HG03442 (cell line): ENCODE data around the gene TOM1.

Experiments used
- ATAC-seq: cut with Tn5 transposase; IDR thresholded peaks from one replicate; pipeline ENCODE4 v1.9.1; 2021; ENCODE audit warnings: mild to moderate bottlenecking, moderate library complexity; ENCODE audit not compliant: unreplicated experiment

The TOM1 gene

DNA sequence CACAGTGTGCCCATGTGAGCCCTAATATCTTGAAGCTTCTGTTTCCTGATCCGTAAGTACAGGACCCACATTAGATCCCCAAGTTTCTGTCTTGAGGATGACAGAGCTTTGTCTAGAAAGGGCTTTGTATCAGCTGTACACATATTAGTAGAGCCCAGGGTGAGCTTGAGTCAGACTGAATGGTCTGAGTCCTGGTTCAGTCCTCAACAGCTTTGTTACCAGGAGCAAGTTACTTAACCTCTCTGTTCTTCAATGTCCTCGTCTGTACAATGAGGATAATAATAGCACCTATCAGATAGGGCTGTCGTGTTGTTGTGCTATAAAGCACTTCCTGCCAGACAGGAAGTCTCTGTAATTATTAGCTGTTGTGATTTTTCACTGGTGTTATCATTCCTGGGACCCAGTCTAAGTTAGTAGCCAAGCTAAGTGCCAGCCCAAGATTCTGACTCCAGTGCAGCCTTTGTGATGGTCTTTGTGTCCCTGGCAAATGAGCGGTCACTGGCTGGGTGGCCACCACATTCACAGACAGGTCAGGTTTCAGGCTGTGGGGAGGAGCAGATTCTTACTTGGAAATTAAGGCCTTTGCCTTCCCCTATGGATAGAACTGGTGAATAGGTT lies 6.8 kb downstream of the TOM1 start:
- ATAC-seq: no peak

DNA sequence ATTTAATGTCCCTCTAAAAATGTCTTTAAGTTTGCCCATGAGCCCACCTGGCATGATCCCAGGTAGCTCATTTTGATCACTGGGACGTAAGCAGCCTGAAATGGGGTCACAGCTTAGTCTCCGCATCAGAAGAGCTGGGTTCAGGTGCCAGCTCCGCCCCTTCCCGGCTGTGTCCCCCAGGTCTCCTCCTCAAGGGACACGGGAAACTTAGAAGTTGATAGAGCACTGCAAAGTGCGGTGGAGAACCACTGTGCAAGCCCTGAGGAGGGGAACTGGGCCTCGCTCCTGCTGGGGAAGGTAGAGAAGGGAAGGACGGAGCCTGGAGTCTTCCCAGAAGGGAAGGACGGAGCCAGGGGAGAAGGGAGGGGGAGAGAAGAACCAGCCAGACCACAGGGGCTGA lies 7.7 kb downstream of the TOM1 start:
- no peak for ATAC-seq

DNA sequence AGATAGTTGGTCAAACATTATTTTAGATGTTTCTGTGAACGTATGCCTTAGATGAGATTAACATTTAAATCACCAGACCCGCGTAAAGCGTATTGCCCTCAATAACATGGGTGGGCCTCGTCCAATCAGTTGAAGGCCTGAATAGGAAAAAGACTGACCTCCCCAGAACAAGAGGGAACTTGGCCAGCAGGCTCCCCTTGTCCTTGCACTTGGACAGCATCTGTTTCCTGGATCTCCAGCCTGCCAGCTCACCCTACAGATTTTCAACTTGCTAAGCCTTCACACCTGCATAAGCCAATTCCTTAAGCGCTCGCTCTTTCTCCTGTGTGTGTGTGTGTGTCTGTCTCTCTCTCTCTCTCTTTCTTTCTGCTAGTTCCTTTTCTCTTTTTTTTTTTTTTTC lies 8.2 kb downstream of the TOM1 start:
- no peak for ATAC-seq

- peak; percentile 36 for ATAC-seq
Measured at GRCh38 chr22:35308480-35309021, 8.9 kb downstream of the TOM1 start.

DNA sequence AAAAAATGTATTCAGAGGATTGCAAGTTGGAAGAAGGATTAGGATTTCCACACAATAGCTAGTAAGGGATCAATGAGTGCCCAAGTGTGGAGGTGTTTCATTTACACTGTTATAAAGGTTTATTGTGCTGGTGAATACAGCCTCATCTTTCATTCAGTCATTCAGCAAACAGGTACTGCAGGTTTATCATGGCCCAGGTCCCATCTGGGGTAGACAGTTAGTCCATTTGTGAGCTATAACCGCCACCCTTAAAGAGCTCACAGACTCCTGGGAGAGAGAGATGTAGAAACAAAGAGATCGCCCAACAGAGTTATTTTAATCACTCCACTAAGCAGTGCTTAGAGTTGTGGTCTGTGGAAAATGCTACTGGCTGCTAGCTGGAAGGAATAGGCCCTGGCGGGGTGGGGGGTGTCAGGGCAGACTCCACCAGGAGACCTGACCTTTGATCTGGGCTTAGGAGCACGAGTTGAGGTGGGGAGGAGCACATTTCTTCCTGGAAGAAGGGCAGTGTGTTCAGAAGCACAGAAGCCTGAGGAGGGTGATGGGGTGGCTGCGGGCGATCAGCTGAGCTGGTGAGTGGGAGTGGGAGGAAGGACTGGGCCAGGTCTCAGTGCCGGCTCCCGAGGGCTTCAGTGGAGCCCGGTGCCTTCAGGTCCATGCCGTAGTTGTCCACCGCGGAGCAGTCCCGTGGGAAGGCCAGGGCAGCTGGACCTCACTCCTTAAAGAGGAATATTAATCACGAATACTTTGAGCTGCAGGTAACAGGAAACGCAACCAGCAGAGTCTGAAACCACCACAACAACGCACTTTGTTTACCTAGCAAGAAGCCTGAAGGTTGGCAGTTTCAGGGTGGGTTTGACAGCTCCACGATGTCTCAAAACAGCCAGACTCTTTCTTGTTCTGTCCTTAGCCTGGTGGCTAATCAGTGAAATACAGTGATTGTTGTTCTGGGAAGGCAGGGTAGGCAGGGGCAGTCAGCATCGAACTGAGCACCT lies 11.2 kb downstream of the TOM1 start:
- ATAC-seq: no peak

DNA sequence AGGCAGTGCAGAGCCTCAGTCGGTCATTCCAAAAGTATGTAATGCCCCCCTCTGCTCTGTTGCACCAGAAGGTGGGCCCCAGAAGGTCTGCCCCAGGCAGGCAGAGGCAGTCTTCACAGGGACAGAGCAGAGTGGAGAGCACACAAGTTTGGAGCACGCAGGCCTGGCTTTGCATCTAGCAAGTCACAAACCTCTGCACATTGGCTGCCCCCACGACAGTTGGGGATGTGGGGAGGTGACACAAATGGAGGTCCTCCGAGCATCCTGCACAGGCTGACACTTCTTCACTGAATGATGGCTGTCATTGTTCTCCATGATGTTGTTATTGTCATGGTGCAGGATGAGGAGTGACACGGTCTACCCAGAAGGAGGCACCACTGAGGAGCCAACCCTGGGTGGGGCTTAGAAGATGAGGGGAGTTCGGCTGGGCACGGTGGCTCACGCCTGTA lies 11.9 kb downstream of the TOM1 start:
- ATAC-seq: no peak

DNA sequence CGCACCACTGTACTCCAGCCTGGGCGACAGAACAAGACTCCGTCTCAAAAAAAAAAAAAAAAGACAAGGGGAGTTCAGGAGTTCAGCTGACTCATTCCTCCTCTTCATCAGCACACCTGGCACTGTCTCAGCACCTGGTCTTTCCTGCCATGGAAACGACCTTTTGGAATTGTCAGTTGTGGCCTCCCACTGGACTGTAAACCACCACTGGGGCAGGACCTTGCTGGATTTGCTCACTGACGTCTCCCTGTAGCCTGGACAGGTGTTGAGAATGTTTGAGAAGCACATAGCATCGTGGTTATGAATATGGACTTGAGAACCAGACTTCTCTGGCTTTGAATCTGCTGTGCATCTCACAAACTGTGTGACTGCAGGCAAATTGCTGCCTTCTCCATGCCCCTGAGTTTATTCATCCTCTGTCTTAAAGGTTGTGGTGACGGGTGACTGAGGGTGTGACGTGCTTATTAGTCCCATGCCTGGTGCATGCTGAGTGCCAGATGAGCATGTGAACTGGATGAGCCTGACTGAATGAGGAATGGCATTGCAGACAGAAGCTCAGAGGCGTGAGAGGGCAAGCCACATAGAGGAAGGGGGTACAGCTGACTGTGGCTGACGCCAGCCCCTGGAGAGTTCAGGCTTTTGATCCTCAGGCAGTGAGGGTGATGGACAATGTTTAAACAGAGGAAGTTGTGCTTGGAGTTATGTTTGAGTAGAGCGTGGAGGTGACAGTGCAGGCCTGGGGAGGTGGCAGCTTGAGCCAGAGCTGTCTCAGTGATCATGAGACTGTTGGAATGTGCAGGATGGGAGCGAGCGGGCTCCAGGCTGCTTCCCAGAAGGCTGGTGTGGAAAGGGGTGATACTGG lies 12.7 kb downstream of the TOM1 start:
- no peak for ATAC-seq

DNA sequence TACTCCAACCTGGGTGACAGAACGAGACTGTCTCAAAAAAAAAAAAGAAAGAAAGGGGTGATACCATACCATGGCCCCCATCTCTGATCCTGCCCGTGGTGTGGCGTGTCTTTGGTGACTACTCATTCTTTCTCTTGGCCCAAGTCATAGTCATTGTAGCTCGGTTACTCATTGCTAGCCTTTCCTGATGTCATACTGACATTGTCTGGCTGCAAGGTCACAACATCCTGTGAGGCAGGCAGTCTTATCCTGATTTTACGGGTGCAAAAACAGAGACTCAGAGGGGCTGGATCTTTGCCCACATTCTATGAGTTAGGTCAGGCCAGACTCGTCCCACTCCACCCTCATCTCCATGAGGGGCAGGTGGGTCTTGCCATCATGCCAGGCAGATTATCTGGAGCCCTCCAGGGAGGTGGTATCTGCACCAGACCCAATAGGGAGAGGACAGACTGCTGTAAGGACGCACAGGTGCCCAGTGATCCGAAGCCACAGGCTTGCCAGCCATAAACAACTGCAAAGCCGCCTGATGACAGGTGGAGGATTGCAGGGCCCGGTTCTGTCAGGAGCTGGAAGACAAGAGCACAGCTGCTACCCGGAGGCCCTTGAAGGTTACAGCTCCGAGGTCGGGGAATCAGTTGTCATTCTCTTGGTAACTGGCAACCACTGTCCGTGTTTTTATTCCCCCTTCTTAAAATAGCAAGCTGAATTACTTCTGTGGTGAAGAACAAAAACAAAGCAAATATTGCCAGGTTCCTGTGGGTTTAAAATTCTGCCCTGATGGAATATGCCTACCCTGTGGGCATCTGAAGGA lies 13.8 kb downstream of the TOM1 start:
- no peak for ATAC-seq

DNA sequence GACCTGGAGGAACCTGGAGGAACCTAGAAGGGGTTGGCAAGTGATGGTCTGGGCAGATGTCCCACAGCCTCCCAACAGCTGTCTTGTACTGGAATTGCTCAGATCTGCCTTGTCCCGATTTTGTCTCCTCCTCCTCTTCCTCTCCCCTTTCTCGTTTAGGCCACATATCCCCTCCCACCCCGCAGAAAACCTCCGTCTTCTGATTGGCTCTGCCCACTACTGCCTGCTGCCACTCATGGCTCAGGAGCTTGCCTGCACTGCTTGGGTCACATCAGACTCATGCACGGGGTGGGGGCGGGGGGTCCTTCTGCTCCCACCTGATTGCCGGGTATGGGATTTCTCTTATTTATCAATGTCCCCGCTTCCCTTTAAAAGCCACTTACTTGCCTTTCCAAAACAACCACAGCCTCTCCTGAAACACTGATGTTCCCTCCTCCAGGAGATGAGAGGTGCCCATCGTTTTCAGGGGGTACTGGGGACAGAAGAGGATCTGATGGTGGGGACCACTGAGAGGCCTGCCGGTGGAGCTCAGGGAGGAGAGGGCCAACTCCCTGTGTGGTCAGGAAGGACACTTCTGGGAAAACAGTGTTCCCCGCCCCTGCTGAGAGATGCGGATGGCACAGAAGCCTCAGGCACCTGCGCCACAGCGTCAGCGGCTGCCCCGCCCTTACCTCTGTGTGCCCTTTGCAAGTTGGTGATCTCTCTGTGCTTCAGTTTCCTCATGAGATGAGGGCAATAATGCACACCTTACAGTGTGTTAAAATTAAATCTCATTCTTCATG lies 14.7 kb downstream of the TOM1 start:
- no peak for ATAC-seq

DNA sequence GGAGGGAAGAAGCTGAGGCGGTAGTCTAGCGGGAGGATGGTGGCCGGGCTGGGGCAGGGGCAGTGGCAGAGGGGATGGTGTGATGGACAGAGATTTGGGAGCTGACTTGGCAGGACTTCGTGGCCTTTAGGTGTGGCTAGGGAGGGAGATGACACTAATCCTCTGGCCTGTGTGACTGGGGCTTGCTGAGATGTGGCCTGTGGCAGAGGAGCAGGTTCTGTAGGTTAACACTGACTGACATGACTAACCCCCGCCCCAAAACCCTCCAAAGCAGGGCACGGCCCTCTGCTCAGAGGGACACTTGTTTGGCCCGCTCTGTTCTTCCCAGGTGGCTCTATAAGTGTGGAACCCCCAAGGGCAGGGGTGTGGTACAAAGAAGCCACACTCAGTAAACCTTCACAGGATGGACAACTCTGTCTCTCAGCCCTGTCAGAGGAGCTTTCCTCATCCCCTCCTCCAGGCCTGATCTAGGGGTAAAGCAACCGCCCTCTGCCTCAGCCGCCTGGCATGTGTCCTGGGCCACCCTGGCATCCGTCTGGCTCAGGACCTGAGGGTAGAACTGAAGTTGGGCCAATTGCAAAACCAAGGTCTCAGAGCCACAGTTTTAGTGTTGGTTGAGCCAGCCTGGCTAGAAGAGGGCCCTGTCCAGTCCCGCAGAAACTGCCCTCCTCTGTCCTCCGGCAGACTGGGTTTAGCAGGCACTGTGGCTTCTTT lies 15.6 kb downstream of the TOM1 start:
- ATAC-seq: no peak

DNA sequence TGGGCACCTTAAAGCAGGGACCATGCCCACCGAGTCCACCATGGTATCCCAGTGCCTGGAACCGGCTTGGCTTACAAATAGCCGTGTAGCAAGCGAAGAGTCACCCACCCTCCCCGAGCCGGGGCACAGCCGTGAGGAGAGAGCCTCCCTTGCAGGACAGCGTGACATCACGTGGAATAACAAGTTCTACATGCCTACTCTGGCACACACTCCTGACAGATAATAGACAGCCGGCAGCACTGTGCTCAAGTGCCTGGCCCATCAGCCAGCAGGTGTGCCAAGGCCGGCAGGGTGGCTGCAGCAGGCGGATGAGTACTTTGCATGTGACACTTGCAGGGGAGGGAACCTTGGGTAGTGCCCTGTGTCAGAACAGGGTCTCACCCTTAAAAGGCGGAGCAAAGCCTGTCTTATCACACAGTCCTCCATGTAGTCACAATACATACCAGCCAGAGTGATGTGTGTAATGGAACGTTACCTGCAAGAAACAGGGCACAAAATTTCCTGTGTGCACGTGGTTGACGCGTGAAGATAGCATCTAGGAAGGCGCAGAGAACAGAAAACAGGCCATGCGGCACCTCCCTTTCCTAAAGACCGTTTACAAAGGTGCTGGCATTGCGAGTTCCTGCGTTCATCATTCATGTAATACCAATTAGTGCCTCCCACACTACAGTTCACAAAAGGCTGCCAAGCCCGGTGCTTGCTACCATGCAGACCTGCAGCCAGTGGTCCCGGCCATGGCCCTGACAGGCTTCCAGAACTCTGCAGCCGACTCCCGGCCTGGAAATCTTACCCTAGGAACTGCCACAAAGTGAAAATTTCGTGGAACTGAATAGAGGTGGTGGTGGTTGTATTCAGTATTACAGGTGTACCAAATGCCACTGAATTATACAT lies 16.4 kb downstream of the TOM1 start:
- no peak for ATAC-seq

GRCh38 chr22:35316751-35317150 lies 17.1 kb downstream of the TOM1 start:
- no peak for ATAC-seq

DNA sequence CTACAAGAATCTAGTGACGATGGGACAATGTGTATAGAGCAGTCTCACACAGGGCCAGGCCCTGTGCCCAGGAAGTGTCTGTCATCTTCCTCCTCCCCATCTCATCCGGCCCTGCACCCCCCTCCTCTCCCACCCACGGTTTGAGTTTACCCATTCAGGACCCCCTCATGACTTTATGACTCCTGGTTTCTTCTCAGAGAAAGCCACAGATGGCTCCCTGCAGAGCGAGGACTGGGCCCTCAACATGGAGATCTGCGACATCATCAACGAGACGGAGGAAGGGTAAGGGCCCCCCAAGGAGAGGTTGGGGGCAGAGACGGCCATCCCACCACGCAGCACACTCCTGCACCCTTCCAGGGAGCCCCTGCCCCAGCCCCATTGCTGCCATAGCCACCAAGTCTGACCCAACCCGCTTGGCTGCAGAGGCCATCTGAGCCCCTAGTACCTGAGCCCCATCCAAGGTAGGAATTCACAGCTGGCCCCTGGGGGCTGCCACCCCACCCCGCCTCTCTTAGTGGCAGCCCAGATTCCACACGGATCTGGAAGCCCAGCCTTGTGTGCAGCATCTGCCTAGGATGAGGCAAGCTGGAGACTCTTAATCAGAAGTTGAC lies 18.1 kb downstream of the TOM1 start:
- ATAC-seq: no peak

- ATAC-seq: no peak
Measured at GRCh38 chr22:35318346-35319215, 18.9 kb downstream of the TOM1 start.

DNA sequence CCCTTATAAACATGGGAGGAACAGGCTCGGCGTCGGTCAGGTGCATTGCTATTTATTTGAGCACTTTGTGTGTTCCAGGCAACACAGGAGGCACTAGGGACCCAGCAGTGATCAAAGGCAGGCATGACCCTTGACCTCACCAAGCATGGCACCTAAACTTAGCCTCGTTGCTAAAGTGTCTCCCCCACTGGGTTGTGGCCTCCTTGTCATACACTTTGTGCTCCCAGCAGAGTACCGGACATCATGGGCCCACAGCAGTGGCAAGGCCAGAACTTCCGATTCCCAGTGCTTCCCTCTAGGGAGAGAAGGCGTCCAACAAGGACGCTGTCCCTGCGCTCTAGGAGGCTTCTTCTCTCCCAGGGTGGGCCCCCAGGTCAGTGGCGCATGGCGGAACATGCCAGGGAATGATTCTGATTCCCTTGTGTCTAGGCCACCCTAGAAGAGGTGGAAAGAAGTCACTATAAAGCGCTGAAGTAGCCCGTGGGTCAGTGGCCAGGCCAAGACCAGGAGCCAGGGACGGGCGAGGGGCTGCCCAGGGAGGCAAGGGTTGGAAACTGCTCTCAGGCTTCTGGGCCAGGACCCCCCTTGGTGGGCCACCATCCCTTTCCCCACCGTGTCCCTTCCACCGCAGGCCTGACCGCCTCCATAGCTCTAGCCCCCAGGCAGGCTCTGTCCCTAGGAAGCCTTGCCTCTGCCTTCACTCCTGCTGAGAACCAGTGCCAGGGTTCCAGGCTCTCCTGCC lies 19.7 kb downstream of the TOM1 start:
- no peak for ATAC-seq

DNA sequence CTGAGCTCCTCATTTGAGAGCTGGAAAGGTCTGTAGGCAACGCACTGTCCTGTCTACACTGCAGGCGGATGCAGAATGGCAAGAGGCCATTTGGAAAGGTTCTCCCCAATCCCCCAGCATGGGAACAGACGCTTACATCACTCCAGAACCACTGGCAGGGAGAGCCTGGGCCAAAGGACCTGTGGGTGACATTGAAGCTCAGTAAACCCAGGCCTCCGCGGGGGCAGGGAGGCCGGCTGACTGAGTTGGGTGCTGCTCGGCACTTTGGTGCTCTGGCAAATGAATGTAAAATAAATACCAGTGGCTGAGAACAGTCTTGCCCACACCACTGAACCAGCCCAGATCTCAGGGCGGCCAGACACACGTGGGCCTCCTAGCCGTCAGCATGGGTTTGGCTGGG lies 22.4 kb downstream of the TOM1 start:
- no peak for ATAC-seq
